ENCODE measurements around the gene FURIN.

The FURIN gene

GRCh38 chr15:90837094-90837493 is 31.3 kb upstream of the FURIN start:
- CTCF ChIA-PET, result interaction anchor here (1.7 to 2.4 kb wide), 2 partner anchors 14 to 49 kb away, joined by 3 to 6 read pairs; no protein-coding TSS in a partner anchor
- no peak for TF ChIP-seq CTCF (IDR thresholded peaks at IDR 0.05; ENCODE audit: control extremely low read depth, extremely low read depth, low read depth, missing control alignments)
- POLR2A ChIA-PET, result no interaction called here
- DNase-seq (ENCODE audit: extremely low spot score), result no peak

- ChIA-PET POLR2A (no interaction called here), CTCF (interaction anchor here (1.4 kb wide), 1 partner anchor 95 kb away, joined by 3 read pairs; no protein-coding TSS in a partner anchor)
- DNase-seq (ENCODE audit: extremely low spot score), result no peak
- no peak for TF ChIP-seq CTCF (IDR thresholded peaks at IDR 0.05; ENCODE audit: control extremely low read depth, extremely low read depth, low read depth, missing control alignments)
Observed at GRCh38 chr15:90838139-90838538, 30.2 kb upstream of the FURIN start.

- POLR2A ChIA-PET, result no interaction called here
- no peak for DNase-seq (ENCODE audit: extremely low spot score)
- CTCF ChIA-PET, result interaction anchor here (1.4 kb wide), 1 partner anchor 94 kb away, joined by 3 read pairs; no protein-coding TSS in a partner anchor
- TF ChIP-seq CTCF (IDR thresholded peaks at IDR 0.05; ENCODE audit: control extremely low read depth, extremely low read depth, low read depth, missing control alignments), result no peak
Observed at GRCh38 chr15:90838544-90838943, 29.8 kb upstream of the FURIN start.

- DNase-seq (ENCODE audit: extremely low spot score), result peak; percentile 73
- POLR2A ChIA-PET, result interaction anchor here (0.7 kb wide), 1 partner anchor 19 kb away, joined by 3 read pairs; no protein-coding TSS in a partner anchor
- CTCF ChIA-PET, result interaction anchor here (0.8 to 1.4 kb wide), 8 partner anchors 9 to 101 kb away, joined by 3 to 4 read pairs (median 3); partner anchors contain the start of gene UNC45A
- TF ChIP-seq CTCF (IDR thresholded peaks at IDR 0.05; ENCODE audit: control extremely low read depth, extremely low read depth, low read depth, missing control alignments), result no peak
Observed at GRCh38 chr15:90839187-90840071, 29.0 kb upstream of the FURIN start.

- no peak for DNase-seq (ENCODE audit: extremely low spot score)
- POLR2A ChIA-PET, result no interaction called here
- TF ChIP-seq CTCF (IDR thresholded peaks at IDR 0.05; ENCODE audit: control extremely low read depth, extremely low read depth, low read depth, missing control alignments), result no peak
- CTCF ChIA-PET, result interaction anchor here (0.6 to 1.1 kb wide), 6 partner anchors 10 to 95 kb away, joined by 3 to 4 read pairs (median 4); partner anchors contain the start of gene UNC45A
Observed at GRCh38 chr15:90840157-90840855, 28.1 kb upstream of the FURIN start.

- ChIA-PET POLR2A (no interaction called here), CTCF (no interaction called here)
- no peak for DNase-seq (ENCODE audit: extremely low spot score)
- no peak for TF ChIP-seq CTCF (IDR thresholded peaks at IDR 0.05; ENCODE audit: control extremely low read depth, extremely low read depth, low read depth, missing control alignments)
Observed at GRCh38 chr15:90840954-90841353, 27.4 kb upstream of the FURIN start.

Data from GM10248 (cell line).